Astrocyte of the spinal cord (primary cell): Measurements from ENCODE around the gene HSBP1L1.

Experiments
- DNase-seq: peaks from one replicate; pipeline ENCODE4 v3.0.0; 2011; ENCODE audit warnings: low read depth, low spot score
- H3K4me3 ChIP-seq: 2 replicates; pipeline ENCODE4 v1.5.1; 2011; ENCODE audit warnings: low read depth, mild to moderate bottlenecking, low read length, moderate library complexity
- CTCF ChIP-seq: IDR thresholded peaks from 2 replicates; pipeline ENCODE4 v1.5.1; 2012; ENCODE audit warnings: low read depth, mild to moderate bottlenecking, low read length, inconsistent platforms
- in situ Hi-C: cut with HindIII; loops from 2 replicates; pipeline ENCODE4 v1.10.0; 2017; ENCODE audit warnings: low sequenced_read_pairs

The HSBP1L1 gene

DNA sequence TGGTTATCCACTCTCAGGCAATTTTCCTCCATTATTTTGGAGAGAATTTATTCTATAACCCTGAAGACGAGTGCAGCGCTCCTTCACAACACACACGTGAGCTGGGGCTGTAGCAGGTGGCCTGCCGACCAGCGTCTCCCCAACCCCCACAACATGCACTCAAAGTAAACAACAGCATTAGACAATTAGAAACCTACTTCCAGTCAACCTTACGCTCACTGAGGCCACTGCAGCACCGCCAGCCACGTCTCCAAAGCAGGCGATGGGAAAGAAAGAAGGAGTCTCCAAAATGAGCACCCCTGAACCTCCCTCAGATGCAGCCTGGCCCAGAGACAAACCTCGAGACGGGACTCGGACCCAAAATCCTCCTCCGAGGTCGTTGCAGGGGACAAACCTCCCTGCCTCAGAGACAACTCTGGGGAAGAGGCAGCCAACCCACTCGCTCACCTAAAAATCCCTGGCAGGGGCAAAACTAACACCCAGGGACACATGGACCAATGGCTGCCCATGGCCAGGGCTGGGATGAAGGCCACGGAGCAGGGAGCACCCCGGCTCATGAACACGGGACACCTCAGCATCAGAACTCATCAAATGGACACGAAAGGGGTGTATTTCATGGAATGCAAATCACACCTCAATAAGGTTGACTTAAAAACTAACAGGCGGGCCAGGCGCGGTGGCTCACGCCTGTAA lies 15.6 kb upstream of the HSBP1L1 start:
- TF ChIP-seq CTCF = no peak
- no peak overlapping the region for H3K4me3 ChIP-seq
- DNase-seq = no peak
- in situ Hi-C loops = no loop called here

DNA sequence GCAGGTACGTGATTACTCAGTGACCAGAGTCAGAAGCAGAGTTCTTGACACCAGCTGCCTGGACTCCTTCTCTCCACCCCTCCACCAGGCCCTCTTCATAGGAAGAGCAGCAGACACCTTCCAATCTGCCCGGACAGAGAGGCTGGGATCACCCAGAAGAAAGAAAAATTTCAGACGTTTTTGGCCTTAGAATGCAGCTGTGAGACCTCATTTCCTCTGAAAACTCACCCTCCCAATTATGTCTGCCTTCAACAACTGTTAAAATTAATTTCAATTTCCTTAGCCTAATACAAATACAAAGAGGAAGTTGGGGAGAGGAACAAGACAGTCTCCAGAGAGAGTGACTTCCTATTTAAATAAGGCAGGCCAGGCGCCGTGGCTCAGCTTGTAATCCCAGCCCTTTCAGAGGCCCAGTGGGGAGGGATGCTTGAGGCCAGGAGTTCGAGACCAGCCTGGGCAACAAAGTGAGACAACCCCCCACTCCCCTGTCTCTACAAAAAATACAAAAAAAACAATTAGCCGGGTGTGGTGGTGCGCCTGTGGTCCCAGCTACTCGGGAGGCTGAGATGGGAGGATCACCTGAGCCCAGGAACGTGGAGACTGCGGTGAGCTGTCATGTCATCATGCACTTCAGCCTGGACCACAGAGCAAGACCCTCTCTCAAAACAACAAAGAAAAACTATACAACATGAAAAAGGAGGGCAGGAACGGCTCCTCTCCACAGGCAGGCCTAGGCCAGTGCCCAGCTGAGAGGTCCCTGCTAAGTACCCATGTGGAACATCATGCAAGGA lies 14.6 kb upstream of the HSBP1L1 start:
- no peak for DNase-seq
- no peak for TF ChIP-seq CTCF
- peak overlapping the region; percentile 54 for H3K4me3 ChIP-seq
- in situ Hi-C loops = no loop called here

GRCh38 chr18:79950515-79951341 lies 13.7 kb upstream of the HSBP1L1 start:
- H3K4me3 ChIP-seq = peak overlapping the region; percentile 54
- no peak for TF ChIP-seq CTCF
- no peak for DNase-seq
- in situ Hi-C loops = no loop called here

- TF ChIP-seq CTCF = no peak
- peak; percentile 83 for DNase-seq
- peak within 1 kb of the TSS; percentile 56 for H3K4me3 ChIP-seq
- in situ Hi-C loops = no loop called here
Measured at GRCh38 chr18:79951545-79952455, 12.6 kb upstream of the HSBP1L1 start, which contains the start of gene SLC66A2. Gene SLC66A2 (minus strand): TSS chr18:79951653. CDS start chr18:79950926, 727 bp downstream.

DNA sequence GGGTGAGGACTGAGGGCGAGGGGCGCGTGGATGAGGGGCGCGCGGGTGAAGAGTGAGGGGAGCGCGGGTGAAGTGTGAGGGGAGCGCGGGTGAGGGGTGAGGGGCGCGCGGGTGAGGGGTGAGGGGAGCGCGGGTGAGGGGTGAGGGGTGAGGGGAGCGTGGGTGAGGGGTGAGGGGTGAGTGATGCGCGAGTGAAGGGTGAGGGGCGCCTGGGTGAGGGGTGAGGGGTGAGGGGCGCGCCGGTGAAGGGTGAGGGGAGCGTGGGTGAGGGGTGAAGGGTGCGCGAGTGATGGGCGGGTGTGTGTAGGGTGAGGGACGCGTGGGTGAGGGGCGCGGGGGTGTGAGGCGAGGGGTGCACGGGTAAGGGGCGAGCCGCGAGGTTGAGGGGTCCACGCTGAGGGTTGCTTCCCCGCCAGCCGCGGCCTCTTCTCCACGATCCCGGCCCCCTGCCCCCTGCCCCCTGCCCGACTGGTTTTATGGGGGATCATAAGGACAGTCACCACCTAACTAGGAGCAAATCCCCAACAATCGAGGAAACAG lies 11.9 kb upstream of the HSBP1L1 start:
- no peak for TF ChIP-seq CTCF
- in situ Hi-C loops = no loop called here
- peak overlapping the region; percentile 56 for H3K4me3 ChIP-seq
- no peak for DNase-seq
